ENCODE results near the gene ELOVL2. TPM values are rescaled to one million over a fixed set of nuclear protein-coding genes. Genes with fewer than 3 reads are reported as not detected.

Gene ELOVL2
- total RNA-seq, 2 experiments from 2014 or later = not detected

DNA sequence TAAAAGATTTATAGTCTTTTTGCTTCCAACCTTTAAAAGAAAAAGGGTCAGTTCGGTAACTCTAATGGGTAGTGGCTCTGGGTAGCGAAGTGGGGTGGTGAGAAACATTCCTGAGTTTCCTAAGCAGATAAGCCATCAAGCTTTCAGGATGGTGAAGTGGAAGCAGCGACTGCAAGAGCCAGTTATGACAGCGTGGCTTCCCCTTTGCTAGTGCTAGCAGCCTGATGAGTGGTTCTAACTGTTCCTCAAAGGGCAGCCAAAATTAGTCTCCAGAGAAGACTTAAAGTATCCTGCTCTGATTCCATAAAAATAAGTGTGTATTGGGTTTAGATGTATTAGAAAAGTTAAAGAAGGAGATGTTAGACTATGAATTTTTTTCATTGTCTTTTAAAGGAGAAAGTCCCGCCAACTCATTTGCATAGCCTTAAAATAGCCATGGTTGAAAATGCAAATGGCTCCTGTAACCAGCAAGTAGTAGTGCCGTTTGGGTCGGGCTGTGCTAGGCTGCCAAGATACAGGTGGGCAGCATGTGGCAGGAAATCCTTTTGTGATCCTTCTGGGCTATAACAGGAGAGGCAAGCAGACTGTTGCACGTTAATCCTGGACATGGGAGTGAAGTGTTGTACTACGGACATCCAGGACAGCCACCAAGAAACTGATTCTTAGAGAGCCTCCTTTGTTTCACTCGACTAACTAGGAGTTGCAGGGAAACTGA, 18.0 kb downstream of the ELOVL2 start:
- ATAC-seq (no peak), DNase-seq (no peak)
- intact Hi-C loops (cut with micrococcal nuclease) = no loop called here
- POLR2A ChIA-PET = no interaction called here
- Mint-ChIP-seq H3K27ac (no peak overlapping the region), H3K4me3 (no peak overlapping the region), H3K27me3 (peaks cover 26% of the 10 kb centered on the region), H3K4me1 (ENCODE audit: low read depth) (no peaks in the 10 kb centered on the region), H3K36me3 (ENCODE audit: low read depth) (no peaks in the 10 kb centered on the region), H3K9me3 (no peaks in the 10 kb centered on the region)
- CTCF ChIA-PET = interaction anchor here (1.0 kb wide), 1 partner anchor 224 kb away, joined by 4 read pairs; no protein-coding TSS in a partner anchor
- TF ChIP-seq, protein P1, sequence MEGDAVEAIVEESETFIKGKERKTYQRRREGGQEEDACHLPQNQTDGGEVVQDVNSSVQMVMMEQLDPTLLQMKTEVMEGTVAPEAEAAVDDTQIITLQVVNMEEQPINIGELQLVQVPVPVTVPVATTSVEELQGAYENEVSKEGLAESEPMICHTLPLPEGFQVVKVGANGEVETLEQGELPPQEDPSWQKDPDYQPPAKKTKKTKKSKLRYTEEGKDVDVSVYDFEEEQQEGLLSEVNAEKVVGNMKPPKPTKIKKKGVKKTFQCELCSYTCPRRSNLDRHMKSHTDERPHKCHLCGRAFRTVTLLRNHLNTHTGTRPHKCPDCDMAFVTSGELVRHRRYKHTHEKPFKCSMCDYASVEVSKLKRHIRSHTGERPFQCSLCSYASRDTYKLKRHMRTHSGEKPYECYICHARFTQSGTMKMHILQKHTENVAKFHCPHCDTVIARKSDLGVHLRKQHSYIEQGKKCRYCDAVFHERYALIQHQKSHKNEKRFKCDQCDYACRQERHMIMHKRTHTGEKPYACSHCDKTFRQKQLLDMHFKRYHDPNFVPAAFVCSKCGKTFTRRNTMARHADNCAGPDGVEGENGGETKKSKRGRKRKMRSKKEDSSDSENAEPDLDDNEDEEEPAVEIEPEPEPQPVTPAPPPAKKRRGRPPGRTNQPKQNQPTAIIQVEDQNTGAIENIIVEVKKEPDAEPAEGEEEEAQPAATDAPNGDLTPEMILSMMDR (IDR thresholded peaks at IDR 0.05) = no peak

DNA sequence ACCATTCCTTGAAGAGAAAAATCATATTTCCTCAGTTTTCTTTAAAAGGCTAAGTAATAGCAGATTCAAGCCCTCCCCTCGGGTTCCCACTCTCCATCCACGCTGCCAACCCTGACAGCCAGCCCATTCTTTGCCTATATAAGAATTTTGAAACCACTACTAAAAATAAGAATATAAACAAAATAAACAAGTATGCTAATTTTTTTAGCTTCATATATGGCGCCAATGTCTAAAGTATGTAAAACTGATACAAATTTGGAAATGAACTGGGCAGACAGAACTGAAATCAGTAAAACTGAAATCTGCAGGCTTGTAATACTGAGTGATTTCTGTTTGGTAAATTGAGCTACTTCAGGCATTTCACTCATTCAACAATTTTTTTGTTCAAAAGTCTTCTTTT, 19.0 kb downstream of the ELOVL2 start:
- ChIA-PET POLR2A (no interaction called here), CTCF (no interaction called here)
- intact Hi-C loops (cut with micrococcal nuclease) = no loop called here
- ATAC-seq (no peak), DNase-seq (no peak)
- Mint-ChIP-seq H3K4me3 (no peak overlapping the region), H3K27me3 (peaks cover 27% of the 10 kb centered on the region), H3K36me3 (ENCODE audit: low read depth) (no peaks in the 10 kb centered on the region), H3K9me3 (no peaks in the 10 kb centered on the region), H3K4me1 (ENCODE audit: low read depth) (no peaks in the 10 kb centered on the region), H3K27ac (no peak overlapping the region)
- TF ChIP-seq, protein P1 (IDR thresholded peaks at IDR 0.05) = no peak

DNA sequence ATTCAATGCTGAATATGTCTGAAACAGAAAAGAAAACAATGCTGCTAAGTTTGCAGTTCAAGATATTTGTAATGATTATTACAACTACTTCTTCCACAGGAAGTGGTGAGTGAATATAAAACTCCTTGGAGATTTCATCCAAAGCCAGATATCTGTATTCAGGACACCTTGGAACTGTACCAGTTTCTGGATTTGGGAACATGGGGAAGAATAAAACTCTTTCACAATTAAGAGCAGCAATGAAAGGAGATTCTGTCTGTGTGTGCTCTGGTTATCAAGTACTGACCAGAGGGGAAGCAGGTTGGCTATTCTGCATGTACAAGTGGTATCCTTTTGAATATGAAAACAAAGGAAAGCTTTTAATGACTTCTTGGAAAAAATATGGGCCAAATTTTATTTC, 21.1 kb downstream of the ELOVL2 start:
- intact Hi-C loops (cut with micrococcal nuclease) = no loop called here
- Mint-ChIP-seq H3K4me1 (ENCODE audit: low read depth) (no peaks in the 10 kb centered on the region), H3K27me3 (peaks cover 24% of the 10 kb centered on the region), H3K27ac (no peak overlapping the region), H3K4me3 (no peak overlapping the region), H3K36me3 (ENCODE audit: low read depth) (no peaks in the 10 kb centered on the region), H3K9me3 (no peaks in the 10 kb centered on the region)
- POLR2A ChIA-PET = no interaction called here
- ATAC-seq = no peak
- CTCF ChIA-PET = interaction anchor here (0.9 to 1.0 kb wide), 2 partner anchors 20 to 545 kb away, joined by 3 read pairs; no protein-coding TSS in a partner anchor
- no peak for DNase-seq
- TF ChIP-seq, protein P1 (IDR thresholded peaks at IDR 0.05) = no peak

DNA sequence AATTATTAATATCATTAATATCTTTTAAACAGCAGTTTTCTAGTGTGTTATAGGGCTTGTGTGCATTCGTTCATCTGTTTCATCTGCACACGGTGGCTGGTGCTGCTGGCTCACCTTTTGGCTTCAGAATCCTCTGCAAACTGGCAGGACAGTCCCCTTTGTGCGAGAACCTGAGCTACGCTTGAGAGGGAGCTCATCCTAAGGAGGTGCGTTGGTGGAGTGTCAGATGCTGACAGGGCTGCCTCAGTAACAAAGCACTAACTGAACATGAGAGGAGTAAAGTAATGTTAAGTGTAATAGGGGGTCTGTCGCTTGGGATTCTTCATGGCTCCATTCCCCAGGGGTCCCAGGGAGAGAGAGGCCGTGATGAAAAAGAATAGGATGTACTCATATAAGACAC, 22.4 kb downstream of the ELOVL2 start:
- no peak for DNase-seq
- ChIA-PET CTCF (interaction anchor here (0.8 kb wide), 1 partner anchor 122 kb away, joined by 3 read pairs; no protein-coding TSS in a partner anchor), POLR2A (no interaction called here)
- Mint-ChIP-seq H3K36me3 (ENCODE audit: low read depth) (no peaks in the 10 kb centered on the region), H3K27ac (no peak overlapping the region), H3K4me1 (ENCODE audit: low read depth) (no peaks in the 10 kb centered on the region), H3K4me3 (no peak overlapping the region), H3K27me3 (peaks cover 14% of the 10 kb centered on the region), H3K9me3 (no peaks in the 10 kb centered on the region)
- no peak for ATAC-seq
- TF ChIP-seq, protein P1 (IDR thresholded peaks at IDR 0.05) = no peak
- intact Hi-C loops (cut with micrococcal nuclease) = no loop called here

DNA sequence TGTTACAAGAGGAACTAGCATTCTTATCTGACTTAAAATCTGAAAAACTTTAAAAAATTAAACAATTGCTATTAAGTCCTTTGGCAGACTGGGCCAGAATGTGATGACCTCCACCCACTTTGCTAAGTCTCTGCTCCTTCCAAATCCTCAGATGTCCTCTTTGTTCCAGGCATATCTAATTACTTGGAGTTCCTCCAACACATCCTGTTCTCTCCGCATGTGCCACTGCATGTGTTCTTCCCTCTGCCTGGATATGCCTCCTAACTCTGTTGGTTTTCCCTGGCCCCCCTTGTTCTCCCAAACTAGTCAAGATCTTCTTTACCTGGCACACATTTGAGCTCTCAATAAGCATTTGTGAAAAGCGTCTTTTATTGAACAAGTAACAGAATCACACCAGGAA, 23.1 kb downstream of the ELOVL2 start:
- no peak overlapping the region for H3K27ac Mint-ChIP-seq
- no peak overlapping the region for H3K4me3 Mint-ChIP-seq
- CTCF ChIA-PET = interaction anchor here (0.8 to 1.1 kb wide), 2 partner anchors 9 to 122 kb away, joined by 3 read pairs; no protein-coding TSS in a partner anchor

More for the DNA sequence above, 23.1 kb downstream of the ELOVL2 start:
- no peaks in the 10 kb centered on the region for H3K36me3 Mint-ChIP-seq (ENCODE audit: low read depth)
- DNase-seq (no peak), ATAC-seq (no peak)
- H3K9me3 Mint-ChIP-seq = no peaks in the 10 kb centered on the region
- peaks cover 11% of the 10 kb centered on the region for H3K27me3 Mint-ChIP-seq
- intact Hi-C loops (cut with micrococcal nuclease) = no loop called here
- TF ChIP-seq, protein P1 (IDR thresholded peaks at IDR 0.05) = no peak
- no peaks in the 10 kb centered on the region for H3K4me1 Mint-ChIP-seq (ENCODE audit: low read depth)
- POLR2A ChIA-PET = no interaction called here
